HS-27A (cell line): Measurements from ENCODE around the gene TRIM36.

ENCODE experiments used
- DNase-seq: peaks from one replicate; pipeline ENCODE4 v3.0.0-alpha.2; 2012; ENCODE audit warnings: low read depth, missing footprints

TRIM36 gene

DNA sequence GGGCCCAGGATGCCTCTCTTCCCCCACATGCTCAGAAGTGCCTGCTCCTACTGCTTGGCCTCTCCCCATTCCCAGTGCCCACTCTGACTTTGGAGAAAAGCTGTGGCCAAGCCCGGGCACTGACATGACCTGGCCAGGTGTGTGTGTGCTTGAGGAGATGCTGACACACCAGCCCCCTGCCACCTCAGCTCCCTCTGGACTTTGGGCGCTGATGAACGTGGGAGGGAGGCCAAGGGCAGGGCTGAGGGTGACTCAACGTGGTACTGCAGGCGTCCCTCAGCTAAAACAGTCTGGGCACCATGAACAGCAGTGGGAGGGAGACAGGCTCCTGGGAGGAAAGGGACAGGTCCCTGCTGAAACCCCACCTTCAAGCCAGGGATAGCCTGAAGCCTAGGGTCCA lies 3.9 kb downstream of the TRIM36 start:
- DNase-seq, result no peak

DNA sequence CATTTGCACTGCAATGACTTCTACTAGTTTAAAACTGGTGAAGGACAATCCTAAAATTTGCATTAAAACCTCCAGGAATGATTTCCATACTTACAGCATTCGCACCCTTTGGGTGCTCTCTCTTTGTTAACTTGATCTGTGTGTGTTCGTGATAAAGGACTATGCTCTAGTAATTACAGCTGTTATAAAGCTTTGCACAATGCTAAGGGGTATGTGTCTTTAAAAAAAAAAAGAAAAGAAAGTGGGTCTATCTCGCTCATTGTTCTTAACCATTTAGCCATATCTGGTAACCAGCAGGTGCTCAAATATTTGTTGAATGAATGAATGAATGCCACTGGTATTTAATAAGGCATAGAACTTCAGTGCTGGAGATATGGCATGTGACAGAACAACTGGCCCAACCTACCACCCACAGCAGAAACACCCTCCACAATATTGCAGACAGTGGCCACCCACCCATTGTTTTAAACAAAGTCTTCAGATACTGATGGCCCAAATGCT lies 8.7 kb downstream of the TRIM36 start:
- no peak for DNase-seq

DNA sequence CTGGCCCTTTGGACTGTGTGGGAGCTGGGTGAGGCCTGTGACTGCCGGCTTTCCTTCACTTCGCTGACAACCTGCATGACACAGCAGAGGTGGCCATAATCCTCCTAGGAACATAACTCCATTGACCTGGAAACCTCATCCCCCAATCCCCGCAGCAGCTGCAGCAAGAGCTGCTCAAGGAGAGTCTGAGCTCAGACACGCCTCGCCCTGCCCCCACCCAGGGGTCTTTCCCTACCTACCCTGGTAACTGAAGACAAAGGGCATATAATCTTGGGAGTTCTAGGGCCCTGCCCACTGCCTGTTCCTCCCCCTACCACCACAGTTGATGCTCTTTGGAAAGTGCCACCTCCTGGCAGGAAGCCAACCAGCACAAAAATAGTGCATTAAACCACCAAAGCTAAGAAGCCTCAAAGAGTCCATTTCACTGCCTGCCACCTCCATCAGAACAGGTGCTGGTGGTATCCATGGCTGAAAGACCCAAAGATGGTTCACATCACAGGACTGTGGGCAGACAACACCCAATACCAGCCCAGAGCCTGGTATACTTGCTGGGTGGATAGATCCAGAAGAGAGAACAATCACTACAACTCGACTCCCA lies 18.4 kb downstream of the TRIM36 start:
- no peak for DNase-seq

DNA sequence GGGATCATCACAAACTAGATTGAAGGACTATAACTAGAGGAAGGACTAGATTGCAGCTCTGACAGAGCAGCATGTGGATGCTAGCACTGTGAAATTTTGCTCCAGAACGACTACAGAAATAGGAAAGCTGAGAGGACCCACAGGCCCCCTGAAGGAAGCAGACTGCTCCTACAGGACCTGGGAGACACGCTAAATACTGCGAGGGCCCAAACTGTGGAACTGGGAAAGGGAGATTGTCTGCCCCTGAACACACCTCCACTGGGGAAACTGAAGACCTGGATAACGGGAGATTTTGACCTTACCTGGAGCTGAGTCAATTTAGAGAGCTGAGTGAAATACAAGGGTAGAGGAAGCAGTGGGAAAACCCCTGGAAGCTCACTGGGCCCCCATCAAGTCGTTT lies 19.2 kb downstream of the TRIM36 start:
- no peak for DNase-seq

DNA sequence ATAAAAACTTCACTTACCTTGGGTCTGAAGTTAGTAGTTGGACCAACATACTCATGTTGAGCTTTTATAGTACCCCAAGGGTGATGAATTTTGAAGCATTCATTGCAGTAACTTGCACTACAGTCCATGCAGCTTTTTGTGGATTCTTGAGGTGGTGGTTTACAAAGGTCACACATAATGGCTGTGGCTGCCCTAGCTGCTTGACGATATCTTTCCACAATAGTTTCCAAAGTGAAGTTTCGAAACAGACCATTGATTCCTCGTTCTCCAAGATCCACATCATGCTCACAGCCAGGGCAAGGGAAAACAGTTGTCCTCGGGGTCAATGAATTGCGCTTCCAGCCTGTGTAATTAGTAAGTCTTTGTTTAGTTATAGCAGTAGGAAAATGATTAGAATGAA lies 22.7 kb downstream of the TRIM36 start:
- DNase-seq, result no peak

DNA sequence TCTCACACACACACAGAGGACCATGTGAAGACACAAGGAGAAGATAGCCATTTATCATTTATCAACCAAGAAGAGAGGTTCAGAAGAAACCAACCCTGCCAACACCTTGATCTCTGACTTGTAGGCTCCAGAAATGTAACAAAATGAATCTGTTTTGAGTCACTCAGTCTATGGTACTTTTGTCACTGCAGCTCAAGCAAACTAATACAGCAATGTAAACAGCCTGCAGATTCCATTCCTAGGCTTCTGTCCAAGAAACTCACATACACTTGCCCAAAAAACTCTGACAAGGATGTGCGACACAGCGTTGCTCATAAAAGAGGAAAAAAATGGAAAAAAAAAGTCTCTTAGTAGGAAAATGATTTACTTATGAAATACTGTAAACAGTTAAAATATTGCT lies 33.4 kb downstream of the TRIM36 start:
- DNase-seq, result no peak

DNA sequence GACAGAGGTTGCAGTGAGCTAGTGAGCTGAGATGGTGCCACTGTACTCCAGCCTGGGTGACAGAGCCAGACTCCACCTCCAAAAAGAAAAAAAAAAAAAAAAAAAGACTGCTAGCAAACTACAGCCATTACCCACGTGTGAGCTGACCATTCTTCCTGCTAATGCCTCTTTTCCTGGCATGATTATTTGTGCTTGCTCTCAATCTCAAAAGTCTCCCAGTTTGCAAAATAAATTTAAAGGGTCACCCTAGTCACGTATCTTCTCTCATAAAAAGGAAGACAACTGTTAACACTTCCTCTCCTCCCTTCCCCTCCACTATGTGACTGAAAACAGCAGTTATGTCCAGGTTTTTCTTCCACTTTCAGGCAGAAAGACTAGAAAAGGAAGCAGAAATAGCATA lies 37.2 kb downstream of the TRIM36 start:
- DNase-seq, result no peak

DNA sequence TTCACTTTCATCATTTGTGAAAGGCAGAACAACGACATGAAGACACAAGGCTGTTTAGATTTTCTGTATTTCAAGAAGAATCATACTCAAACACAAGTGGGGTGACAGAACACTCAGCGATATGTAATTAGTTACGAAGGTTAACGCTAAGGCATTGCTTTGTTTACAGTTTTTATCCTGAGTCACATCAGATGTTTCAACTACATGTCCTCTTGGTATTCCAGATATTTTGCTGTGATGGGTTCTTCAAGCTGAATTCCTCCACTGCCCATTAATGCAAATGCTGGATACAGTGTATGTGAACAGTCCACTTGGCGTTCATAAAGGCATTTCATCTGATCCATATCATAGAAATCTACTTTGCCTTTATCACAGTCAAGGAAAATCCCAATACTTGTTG lies 43.4 kb downstream of the TRIM36 start:
- DNase-seq, result no peak

DNA sequence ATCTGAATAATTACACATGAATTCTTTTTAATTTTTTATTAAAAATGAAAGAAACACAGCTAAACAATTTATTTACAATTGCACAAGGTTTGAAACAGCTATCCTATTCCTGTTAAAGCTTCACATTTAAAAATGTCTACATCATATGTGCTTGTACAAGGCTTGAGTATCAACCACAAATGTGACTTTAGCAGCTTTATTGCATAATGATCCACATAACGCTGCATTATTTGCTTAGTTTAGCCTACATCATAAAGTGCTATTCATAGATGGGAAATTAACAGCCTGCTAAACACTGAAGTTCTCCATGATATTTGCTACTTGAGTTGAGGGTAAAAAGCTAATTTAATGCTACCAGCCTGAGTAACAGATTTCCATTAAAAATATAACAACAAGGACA lies 45.0 kb downstream of the TRIM36 start:
- no peak for DNase-seq

DNA sequence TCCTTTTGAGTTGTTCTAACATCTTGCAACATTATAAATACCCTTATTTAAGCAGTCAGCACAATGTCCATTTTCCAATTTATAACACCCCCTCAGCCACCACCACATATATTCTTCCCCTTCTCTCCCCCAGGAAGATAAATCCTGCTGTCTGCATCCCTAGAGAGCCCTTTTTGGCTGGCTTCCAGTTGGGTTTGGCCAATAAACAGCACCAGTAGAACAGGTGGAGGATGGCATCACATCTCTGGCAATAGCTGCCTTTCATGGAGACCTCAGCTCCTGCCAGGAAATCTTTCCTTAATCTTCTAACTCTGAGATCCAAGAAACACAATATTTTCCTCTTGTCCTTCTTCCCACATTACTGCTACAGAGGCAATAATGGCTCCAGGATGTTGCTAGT lies 53.7 kb downstream of the TRIM36 start:
- no peak for DNase-seq

DNA sequence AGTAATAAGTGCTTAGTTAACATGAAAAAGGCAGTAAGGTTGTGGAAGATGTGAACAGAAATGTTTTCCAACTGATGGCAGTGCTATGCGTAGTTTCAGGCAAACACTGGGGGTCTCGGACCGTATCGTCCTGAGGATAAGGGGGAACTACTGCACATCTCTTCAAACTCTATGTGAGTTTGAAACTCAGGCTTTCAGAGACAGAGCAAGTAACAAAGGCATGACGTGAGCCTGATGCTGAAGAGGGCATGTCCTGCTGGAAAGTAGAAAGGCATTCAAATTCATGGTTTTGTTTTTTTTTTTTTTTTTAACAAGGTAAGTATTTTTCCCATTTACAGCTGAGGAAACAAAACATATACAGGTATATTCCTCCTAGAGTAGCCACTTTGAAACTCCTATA lies 59.9 kb downstream of the TRIM36 start:
- no peak for DNase-seq

DNA sequence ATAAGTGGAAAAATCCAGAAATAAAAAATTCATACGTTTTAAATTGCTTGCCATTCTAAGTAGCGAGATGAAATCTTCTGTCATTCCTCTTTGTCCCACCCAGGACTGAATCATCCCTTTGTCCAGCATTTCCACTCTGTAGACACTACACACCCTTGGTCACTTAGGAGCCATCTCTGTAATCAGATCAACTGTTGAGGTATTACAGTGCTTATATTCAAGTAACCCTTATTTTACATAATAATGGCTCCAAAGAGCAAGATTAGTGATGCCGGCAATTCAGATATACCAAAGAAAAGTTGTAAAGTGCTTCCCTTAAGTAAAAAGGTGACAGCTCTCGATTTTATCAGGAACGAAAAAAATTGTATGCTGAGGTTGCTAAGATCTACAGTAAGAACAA lies 60.4 kb downstream of the TRIM36 start:
- DNase-seq, result no peak

DNA sequence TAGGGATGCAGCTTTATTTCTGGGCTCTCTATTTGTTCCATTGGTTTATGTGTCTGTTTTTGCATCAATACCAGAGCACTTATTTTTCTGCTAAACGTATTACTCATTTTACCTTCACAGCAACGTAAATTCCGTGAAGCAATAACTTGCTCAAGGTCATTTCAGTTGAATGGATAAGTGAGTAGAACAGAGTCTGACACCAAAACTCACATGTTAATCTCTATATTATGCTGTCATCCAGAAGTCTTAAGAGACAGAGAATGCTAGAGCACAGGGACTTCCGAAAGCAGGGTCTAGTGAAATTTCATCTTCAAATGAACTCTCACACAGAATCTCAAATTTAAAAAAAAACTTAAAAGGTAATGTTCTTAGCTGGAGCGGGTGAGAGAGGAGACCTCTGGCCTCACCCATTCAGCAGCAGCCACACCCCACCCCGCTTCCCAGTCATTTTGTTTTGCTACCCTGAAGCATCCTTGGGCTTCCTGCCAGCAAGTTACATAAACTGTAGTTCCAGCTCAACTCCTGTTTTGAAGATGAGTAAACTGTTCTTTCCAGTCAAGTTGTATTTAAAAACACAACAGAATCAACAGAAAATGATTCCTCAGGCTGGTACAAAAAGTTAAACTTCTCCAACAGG lies 69.3 kb downstream of the TRIM36 start:
- no peak for DNase-seq

DNA sequence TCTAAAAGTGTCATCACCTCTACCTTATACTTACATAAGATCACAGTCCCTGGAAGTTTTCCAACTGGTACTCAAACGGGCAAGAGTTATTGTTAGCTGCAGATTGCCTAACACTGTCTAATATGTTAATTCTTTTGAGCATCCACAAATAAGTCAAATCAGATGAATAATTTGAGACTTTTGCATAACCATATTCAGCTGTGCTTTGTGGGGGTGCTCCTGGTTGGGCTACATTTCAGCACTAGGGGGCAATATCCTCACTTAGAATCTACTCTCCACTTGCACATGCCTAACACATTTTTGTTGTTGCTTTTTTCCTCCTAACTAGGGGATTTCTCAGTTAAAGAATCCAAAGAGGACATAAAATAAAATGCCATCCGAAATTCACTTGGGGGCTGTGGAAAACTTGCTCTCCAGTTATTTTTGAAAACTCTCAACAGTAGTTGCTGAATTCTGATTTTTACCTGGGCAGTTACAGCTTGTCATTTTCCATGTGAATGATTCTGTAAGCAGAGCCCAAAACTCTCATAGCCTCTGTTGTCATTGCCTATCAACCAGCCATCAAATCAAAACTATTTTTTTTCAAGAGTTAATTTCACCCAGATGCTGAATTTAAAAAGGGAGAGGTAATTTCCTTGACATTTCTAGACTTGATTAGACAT lies 71.5 kb downstream of the TRIM36 start:
- DNase-seq, result no peak

DNA sequence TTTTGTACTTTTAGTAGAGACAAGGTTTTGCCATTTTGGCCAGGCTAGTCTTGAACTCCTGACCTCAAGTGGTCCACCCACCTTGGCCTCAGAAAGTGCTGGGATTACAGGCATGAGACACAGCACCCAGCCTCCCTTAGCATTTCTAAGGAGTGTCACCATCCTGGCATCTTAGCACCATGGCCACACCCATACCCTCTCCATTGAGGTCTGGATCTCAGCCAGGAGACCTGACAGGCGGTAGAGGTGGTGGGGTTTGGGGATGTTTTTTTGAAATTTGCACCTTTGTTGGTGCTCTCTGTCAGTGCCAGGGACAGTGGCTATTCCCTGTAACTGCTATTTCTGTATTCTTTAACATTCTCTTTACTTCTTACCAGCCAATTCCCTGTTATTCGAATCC lies 72.5 kb downstream of the TRIM36 start:
- DNase-seq, result no peak

DNA sequence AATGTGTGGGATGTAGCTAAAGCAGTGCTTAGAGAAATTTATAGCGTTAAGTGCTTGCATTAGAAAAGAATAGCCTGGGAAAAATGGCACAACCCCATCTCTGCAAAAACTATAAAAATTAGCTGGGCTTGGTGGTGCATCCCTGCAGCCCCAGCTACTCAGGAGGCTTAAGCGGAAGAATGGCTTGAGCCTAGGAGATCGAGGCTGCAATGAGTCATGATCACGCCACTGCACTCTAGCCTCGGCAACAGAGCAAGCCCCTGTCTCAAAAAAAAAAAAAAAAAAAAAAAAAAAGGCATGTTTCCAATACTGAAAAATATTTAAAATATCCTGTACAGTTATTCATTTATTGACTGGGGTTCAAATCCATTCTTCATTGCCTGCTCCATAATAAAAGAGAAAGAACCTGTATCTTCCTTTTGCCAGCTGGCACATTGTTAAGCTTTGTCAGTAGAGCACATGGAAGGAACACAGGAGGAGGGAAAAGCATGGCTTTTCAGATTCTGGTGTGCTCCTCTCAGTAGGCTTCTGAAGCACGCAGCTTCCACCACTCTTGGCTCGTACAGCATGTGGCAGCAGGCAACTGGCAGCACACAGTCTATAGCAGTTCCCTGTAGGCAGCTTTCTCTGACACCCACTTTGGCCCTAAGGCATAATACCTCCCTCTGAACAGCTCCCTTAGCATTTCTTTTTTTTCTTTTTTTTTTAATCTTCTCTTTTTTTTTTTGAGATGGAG lies 73.5 kb downstream of the TRIM36 start:
- DNase-seq, result no peak

DNA sequence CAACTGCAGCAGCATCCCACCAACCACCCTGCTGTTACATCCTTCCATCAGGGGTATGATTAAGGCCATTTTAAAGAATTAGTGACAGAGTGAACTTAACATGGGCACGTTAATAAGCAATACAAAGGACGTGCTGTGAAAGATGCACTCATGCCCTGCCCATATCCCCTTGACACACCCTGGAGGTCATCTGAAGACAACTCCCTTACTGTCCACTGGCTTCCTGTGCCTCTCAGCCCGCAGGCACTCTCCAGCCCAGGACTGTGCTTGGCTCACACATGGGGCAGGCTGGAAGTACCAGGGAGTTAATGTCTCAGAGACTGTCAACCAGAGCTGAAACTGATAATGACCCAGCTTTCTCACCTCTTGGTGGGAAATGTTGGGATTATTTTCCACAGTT lies 81.8 kb downstream of the TRIM36 start:
- no peak for DNase-seq

DNA sequence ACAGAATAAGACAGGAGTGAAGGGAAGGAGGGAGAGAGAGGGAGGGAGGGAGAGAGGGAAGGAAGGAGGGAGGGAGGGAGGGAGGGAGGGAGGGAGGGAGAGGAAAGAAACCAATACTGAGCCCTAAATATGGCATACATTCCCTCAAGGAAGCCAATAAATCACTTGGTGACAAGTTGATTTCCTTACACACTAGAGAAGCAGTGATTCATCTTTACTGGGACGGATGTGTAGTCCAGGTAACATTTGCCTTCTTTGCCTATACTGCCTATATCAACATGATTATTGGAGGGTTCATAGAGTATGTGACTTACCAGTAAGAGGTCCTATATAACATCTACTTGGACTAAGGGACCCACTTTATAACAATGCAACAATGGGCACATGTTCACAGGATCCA lies 83.2 kb downstream of the TRIM36 start:
- no peak for DNase-seq

DNA sequence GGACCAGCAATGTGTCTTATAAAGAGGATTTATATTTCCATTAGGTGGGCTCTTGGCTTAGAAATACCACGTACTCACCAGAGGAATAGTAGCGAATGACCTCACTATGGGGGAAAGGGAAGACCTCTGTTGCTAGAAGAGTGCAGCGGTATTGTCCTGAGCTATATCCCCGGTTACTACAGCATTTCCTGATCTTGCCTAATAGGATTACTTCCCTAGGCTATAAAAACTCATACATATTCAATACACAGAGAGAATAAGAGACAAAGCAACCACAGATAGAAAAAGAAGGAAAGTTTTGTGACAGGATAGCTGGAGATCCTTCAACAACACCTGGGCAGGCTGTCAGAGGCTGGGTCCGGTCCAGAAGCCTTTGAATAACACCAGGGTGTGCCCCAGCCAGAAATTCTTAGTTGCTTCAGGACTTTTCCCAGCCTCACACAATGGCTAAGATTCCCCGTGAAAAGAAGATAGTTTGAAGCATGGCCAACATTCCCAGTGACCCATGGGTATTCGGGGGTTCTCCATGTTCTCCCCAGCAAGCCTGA lies 85.4 kb downstream of the TRIM36 start:
- no peak for DNase-seq

DNA sequence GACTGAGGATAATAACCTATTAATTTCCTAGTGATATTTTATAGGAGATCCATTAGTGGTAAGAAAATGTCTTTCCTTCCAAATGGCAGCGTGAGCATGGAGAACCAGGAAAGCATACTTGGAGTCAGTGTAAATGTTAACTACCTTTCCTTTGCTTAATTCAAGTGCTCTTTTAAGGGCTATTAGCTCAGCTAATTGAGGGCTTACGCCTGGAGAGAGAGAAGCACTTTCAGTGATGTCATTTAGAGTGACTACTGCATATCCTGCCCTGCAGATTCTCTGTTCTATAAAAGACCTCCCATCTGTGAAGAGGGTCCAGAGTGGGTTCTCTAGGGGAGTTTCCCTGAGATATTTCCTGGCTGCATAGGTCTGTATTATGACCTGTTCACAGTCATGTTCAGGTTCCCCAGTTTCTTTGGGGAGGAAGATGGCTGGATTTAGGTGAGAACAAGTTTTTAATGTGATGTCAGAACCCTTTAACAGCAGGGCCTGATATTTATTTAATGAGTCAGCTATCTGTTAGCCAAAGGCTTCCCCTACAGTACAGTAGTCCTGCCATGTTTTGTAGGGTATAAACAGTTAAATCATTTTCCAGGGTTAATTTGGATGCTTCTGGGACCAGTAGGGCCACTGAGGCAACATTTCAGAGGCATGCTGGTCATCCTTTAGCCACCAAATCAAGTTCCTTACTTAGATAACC lies 89.6 kb downstream of the TRIM36 start:
- DNase-seq, result no peak
